Hepatocyte (in vitro differentiated cells): ENCODE results near the gene HNRNPUL1. TPM values are rescaled to one million over a fixed set of nuclear protein-coding genes. Genes with fewer than 3 reads are reported as not detected.
A peak's percentile ranks its signal among the peaks of the same experiment; 100 is the strongest.

Experiments
- DNase-seq: peaks from one replicate; pipeline ENCODE4 v3.0.0-alpha.2; 2016; ENCODE audit warnings: low spot score
- H2AFZ ChIP-seq: fragments of 200-600 bp; sonication (generic); 2 replicates; pipeline ENCODE4 v1.6.0; 2016; ENCODE audit warnings: antibody characterized with exemption, mild to moderate bottlenecking
- H3K27ac ChIP-seq: fragments of 200-600 bp; sonication (generic); 2 replicates; pipeline ENCODE4 v1.5.1; 2016; ENCODE audit warnings: mild to moderate bottlenecking
- H3K27me3 ChIP-seq: fragments of 200-600 bp; sonication (generic); 2 replicates; pipeline ENCODE4 v1.6.1; 2016
- H3K36me3 ChIP-seq: fragments of 200-600 bp; sonication (generic); replicated peaks from 2 replicates; pipeline ENCODE4 v1.5.1; 2016; ENCODE audit warnings: low read depth; ENCODE audit not compliant: insufficient read depth
- H3K4me1 ChIP-seq: fragments of 200-600 bp; sonication (generic); 2 replicates; pipeline ENCODE4 v1.5.1; 2016; ENCODE audit warnings: mild to moderate bottlenecking, moderate library complexity; ENCODE audit not compliant: insufficient read depth
- H3K4me2 ChIP-seq: fragments of 200-600 bp; sonication (generic); 2 replicates; pipeline ENCODE4 v1.6.0; 2016
- H3K4me3 ChIP-seq: fragments of 200-600 bp; sonication (generic); 2 replicates; pipeline ENCODE4 v1.5.1; 2016; ENCODE audit warnings: mild to moderate bottlenecking
- H3K79me2 ChIP-seq: fragments of 200-600 bp; sonication (generic); 2 replicates; pipeline ENCODE4 v1.6.0; 2017; ENCODE audit warnings: mild to moderate bottlenecking
- H3K9me2 ChIP-seq: fragments of 200-600 bp; sonication (generic); replicated peaks from 2 replicates; pipeline ENCODE4 v1.6.0; 2017; ENCODE audit warnings: mild to moderate bottlenecking; ENCODE audit not compliant: insufficient read depth
- H3K9me3 ChIP-seq: fragments of 200-600 bp; sonication (generic); 2 replicates; pipeline ENCODE4 v1.5.1; 2016; ENCODE audit warnings: low read depth, mild to moderate bottlenecking
- H4K20me1 ChIP-seq: fragments of 200-600 bp; sonication (generic); 2 replicates; pipeline ENCODE4 v1.6.0; 2016; ENCODE audit warnings: mild to moderate bottlenecking; ENCODE audit not compliant: insufficient read depth, poor library complexity, severe bottlenecking
- CTCF ChIP-seq: fragments of 200-600 bp; sonication (generic); IDR thresholded peaks from 2 replicates; pipeline ENCODE4 v1.5.1; 2016; ENCODE audit warnings: antibody characterized with exemption, mild to moderate bottlenecking; ENCODE audit not compliant: poor library complexity
- EZH2 ChIP-seq: fragments of 200-600 bp; sonication (generic); IDR thresholded peaks from 2 replicates; pipeline ENCODE4 v1.6.1; 2016; ENCODE audit warnings: antibody characterized with exemption, mild to moderate bottlenecking, borderline replicate concordance
- EZH2phosphoT487 ChIP-seq: fragments of 200-600 bp; sonication (generic); IDR thresholded peaks from one replicate; pipeline ENCODE4 v1.6.1; 2018; ENCODE audit warnings: antibody characterized with exemption, mild to moderate bottlenecking, low read depth, moderate library complexity; ENCODE audit not compliant: unreplicated experiment, severe bottlenecking
- WGBS: methylation state at CpG from one replicate; pipeline ENCODE4 v1.1.6; 2016; ENCODE audit warnings: low lambda C conversion rate; ENCODE audit errors: missing lambda C conversion rate; 5-methylcytosine and 5-hydroxymethylcytosine counted together
- polyA plus RNA-seq: library from polyadenylated mRNA; unstranded; fragments of >200 nt; fragmentation: Nextera tagmentation; extraction: Ambion mirVana; gene quantifications from 2 replicates; pipeline ENCODE4 v1.2.1, GENCODE V29; 2016
- total RNA-seq: library from RNA; depleted of rRNA; stranded (reverse); fragments of >200 nt; gene quantifications from 2 replicates; pipeline ENCODE4 v1.2.3, GENCODE V29; 2014

HNRNPUL1 gene
- total and polyA plus RNA-seq, 2 experiments from 2014 or later, result 98.5 to 115 TPM

- H4K20me1 ChIP-seq, result peaks cover 8% of the 10 kb centered on the region
- H3K4me1 ChIP-seq, result peaks cover 21% of the 10 kb centered on the region
- peak overlapping the region; percentile 90 for H3K4me3 ChIP-seq
- H3K79me2 ChIP-seq, result peaks cover 48% of the 10 kb centered on the region
- TF ChIP-seq CTCF (no peak), EZH2 (no peak), EZH2phosphoT487 (no peak)
- H3K27me3 ChIP-seq, result no peaks in the 10 kb centered on the region
- H3K27ac ChIP-seq, result peak overlapping the region; percentile 99
- H3K9me3 ChIP-seq, result no peaks in the 10 kb centered on the region
- no peak for DNase-seq
- H3K9me2 ChIP-seq, result no peaks in the 10 kb centered on the region
- no peaks in the 10 kb centered on the region for H3K36me3 ChIP-seq
- peak overlapping the region; percentile 80 for H3K4me2 ChIP-seq
- WGBS, result 48% methylated on average over 5 of the region's 5 CpGs
- peak overlapping the region; percentile 33 for H2AFZ ChIP-seq
Observed at GRCh38 chr19:41311072-41311471, 46.9 kb downstream of the HNRNPUL1 start.

GRCh38 chr19:41311613-41312012 is 47.4 kb downstream of the HNRNPUL1 start:
- H3K27ac ChIP-seq, result peak overlapping the region; percentile 99
- no peaks in the 10 kb centered on the region for H3K9me2 ChIP-seq
- WGBS, result 91% methylated on average over 8 of the region's 8 CpGs
- H3K4me1 ChIP-seq, result peaks cover 21% of the 10 kb centered on the region
- TF ChIP-seq CTCF, result no peak
- no peak for TF ChIP-seq EZH2
- no peak for TF ChIP-seq EZH2phosphoT487
- no peak overlapping the region for H3K4me3 ChIP-seq
- no peak for DNase-seq
- H3K9me3 ChIP-seq, result no peaks in the 10 kb centered on the region
- H2AFZ ChIP-seq, result no peak overlapping the region
- no peaks in the 10 kb centered on the region for H3K27me3 ChIP-seq
- peaks cover 8% of the 10 kb centered on the region for H4K20me1 ChIP-seq
- H3K79me2 ChIP-seq, result peaks cover 48% of the 10 kb centered on the region
- peak overlapping the region; percentile 80 for H3K4me2 ChIP-seq
- no peaks in the 10 kb centered on the region for H3K36me3 ChIP-seq

GRCh38 chr19:41316306-41316920 is 52.2 kb downstream of the HNRNPUL1 start:
- H3K4me3 ChIP-seq, result no peak overlapping the region
- H3K9me2 ChIP-seq, result no peaks in the 10 kb centered on the region
- 97% methylated on average over 23 of the region's 24 CpGs for WGBS
- TF ChIP-seq EZH2, result no peak
- TF ChIP-seq EZH2phosphoT487, result no peak
- no peak for TF ChIP-seq CTCF
- H3K79me2 ChIP-seq, result peaks cover 34% of the 10 kb centered on the region
- H4K20me1 ChIP-seq, result peaks cover 8% of the 10 kb centered on the region
- H3K27ac ChIP-seq, result no peak overlapping the region
- no peak overlapping the region for H3K4me2 ChIP-seq
- DNase-seq, result no peak
- H3K27me3 ChIP-seq, result no peaks in the 10 kb centered on the region
- no peaks in the 10 kb centered on the region for H3K9me3 ChIP-seq
- H3K4me1 ChIP-seq, result peaks cover 9% of the 10 kb centered on the region
- H2AFZ ChIP-seq, result no peak overlapping the region
- no peaks in the 10 kb centered on the region for H3K36me3 ChIP-seq
